SK-N-SH treated with all-trans-retinoic acid at 6 μM for 48 hours (cell line): ENCODE measurements around the gene ADPRHL1.

Experiments used
- BACH2 ChIP-seq: fragments of 250-450 bp; sonication (Bioruptor Pico); IDR thresholded peaks from 2 replicates; pipeline ENCODE4 v1.9.0; 2021; ENCODE audit warnings: mild to moderate bottlenecking, borderline replicate concordance
- GLIS3 ChIP-seq: fragments of 250-450 bp; sonication (Bioruptor Pico); IDR thresholded peaks from 2 replicates; pipeline ENCODE4 v1.5.0; 2020; ENCODE audit warnings: mild to moderate bottlenecking, moderate library complexity
- SNAI2 ChIP-seq: fragments of 250-450 bp; sonication (Bioruptor Pico); IDR thresholded peaks from 2 replicates; pipeline ENCODE4 v1.5.0; 2020; ENCODE audit warnings: mild to moderate bottlenecking, moderate library complexity
- TF ChIP-seq, protein P1 (sequence below): fragments of 250-450 bp; sonication (Bioruptor Pico); IDR thresholded peaks from 2 replicates; pipeline ENCODE4 v1.5.1; 2020; ENCODE audit warnings: low read depth, mild to moderate bottlenecking, moderate library complexity

GRCh38 chr13:113442985-113443362 lies 10.3 kb downstream of the ADPRHL1 start:
- TF ChIP-seq BACH2 (CRISPR knock-in tag) (no peak), SNAI2 (CRISPR knock-in tag) (no peak), GLIS3 (no peak)
- TF ChIP-seq, protein P1, sequence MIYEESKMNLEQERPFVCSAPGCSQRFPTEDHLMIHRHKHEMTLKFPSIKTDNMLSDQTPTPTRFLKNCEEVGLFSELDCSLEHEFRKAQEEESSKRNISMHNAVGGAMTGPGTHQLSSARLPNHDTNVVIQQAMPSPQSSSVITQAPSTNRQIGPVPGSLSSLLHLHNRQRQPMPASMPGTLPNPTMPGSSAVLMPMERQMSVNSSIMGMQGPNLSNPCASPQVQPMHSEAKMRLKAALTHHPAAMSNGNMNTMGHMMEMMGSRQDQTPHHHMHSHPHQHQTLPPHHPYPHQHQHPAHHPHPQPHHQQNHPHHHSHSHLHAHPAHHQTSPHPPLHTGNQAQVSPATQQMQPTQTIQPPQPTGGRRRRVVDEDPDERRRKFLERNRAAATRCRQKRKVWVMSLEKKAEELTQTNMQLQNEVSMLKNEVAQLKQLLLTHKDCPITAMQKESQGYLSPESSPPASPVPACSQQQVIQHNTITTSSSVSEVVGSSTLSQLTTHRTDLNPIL (CRISPR knock-in tag): no peak
